Keratinocyte (primary cell): ENCODE data around the gene PLAAT4. TPM values are rescaled to one million over a fixed set of nuclear protein-coding genes. Genes with fewer than 3 reads are reported as not detected.

Experiments
- DNase-seq: peaks from one replicate; pipeline ENCODE4 v3.0.0-alpha.2; 2011; ENCODE audit warnings: low read depth, missing footprints, low spot score
- FAIRE-seq: peaks from 2 replicates; lab custom pipeline; 2011; peaks lifted over from hg19 to GRCh38; lab: Jason Lieb, UNC
- H2AFZ ChIP-seq: 2 replicates; pipeline ENCODE4 v1.6.0; 2012; ENCODE audit warnings: low read length, control low read depth, inconsistent platforms; ENCODE audit not compliant: control insufficient read depth
- H3K27ac ChIP-seq: 2 replicates; pipeline ENCODE4 v1.5.1; 2011; ENCODE audit warnings: low read length; ENCODE audit not compliant: control insufficient read depth, insufficient read depth
- H3K27me3 ChIP-seq: 3 replicates; pipeline ENCODE4 v1.6.0; 2011; ENCODE audit warnings: low read length; ENCODE audit not compliant: control insufficient read depth, insufficient read depth; ENCODE audit errors: extremely low read depth
- H3K36me3 ChIP-seq, 2 experiments: 2 replicates in 1 of 2; 3 replicates in 1 of 2; pipeline ENCODE4 v1.5.1; 2011; ENCODE audit warnings: low read length in 2 of 2, mild to moderate bottlenecking in 1 of 2; ENCODE audit not compliant: control insufficient read depth in 2 of 2, insufficient read depth in 2 of 2; ENCODE audit errors: extremely low read depth in 1 of 2
- H3K4me1 ChIP-seq: 3 replicates; pipeline ENCODE4 v1.5.1; 2011; ENCODE audit warnings: low read length; ENCODE audit not compliant: control insufficient read depth, insufficient read depth; ENCODE audit errors: extremely low read depth
- H3K4me2 ChIP-seq: 3 replicates; pipeline ENCODE4 v1.6.0; 2011; ENCODE audit warnings: low read depth, low read length; ENCODE audit not compliant: control insufficient read depth, insufficient read depth; ENCODE audit errors: extremely low read depth
- H3K4me3 ChIP-seq, 3 experiments: fragments of 200-600 bp in 1 of 3; sonication (generic) in 1 of 3; 2 replicates in 2 of 3; 3 replicates in 1 of 3; pipeline ENCODE4 v1.5.1; 2011 to 2016; ENCODE audit warnings: low read length in 3 of 3, mild to moderate bottlenecking in 3 of 3, control low read depth in 2 of 3, inconsistent platforms in 1 of 3, low read depth in 1 of 3, mixed read lengths in 1 of 3, mixed run types in 1 of 3, moderate library complexity in 1 of 3; ENCODE audit not compliant: control insufficient read depth in 2 of 3, insufficient read depth in 2 of 3; ENCODE audit errors: extremely low read depth in 1 of 3
- H3K79me2 ChIP-seq: 2 replicates; pipeline ENCODE4 v1.6.0; 2012; ENCODE audit warnings: low read length; ENCODE audit not compliant: control insufficient read depth, insufficient read depth
- H3K9ac ChIP-seq: 3 replicates; pipeline ENCODE4 v1.6.0; 2011; ENCODE audit warnings: low read length; ENCODE audit not compliant: control insufficient read depth, insufficient read depth; ENCODE audit errors: extremely low read depth
- H3K9me1 ChIP-seq: 3 replicates; pipeline ENCODE4 v1.6.0; 2011; ENCODE audit warnings: low read length; ENCODE audit not compliant: control insufficient read depth, insufficient read depth; ENCODE audit errors: extremely low read depth
- H3K9me3 ChIP-seq: 2 replicates; pipeline ENCODE4 v1.5.1; 2012; ENCODE audit warnings: low read depth, low read length; ENCODE audit not compliant: control insufficient read depth
- H4K20me1 ChIP-seq: 3 replicates; pipeline ENCODE4 v1.6.0; 2011; ENCODE audit warnings: low read length; ENCODE audit not compliant: control insufficient read depth, insufficient read depth; ENCODE audit errors: extremely low read depth
- CTCF ChIP-seq, 3 experiments: IDR thresholded peaks in 1 of 3; conservative IDR thresholded peaks in 1 of 3; optimal IDR thresholded peaks in 1 of 3; 2 replicates in 2 of 3; 3 replicates in 1 of 3; pipeline versions ENCODE3 to v1.5.1; 2011; ENCODE audit warnings: low read length in 3 of 3, mild to moderate bottlenecking in 3 of 3, moderate library complexity in 2 of 3, control low read depth in 1 of 3, inconsistent platforms in 1 of 3; ENCODE audit not compliant: insufficient read depth in 2 of 3; ENCODE audit errors: extremely low read depth in 1 of 3
- EZH2 ChIP-seq: IDR thresholded peaks from one replicate; pipeline ENCODE4 v1.6.1; 2012; ENCODE audit warnings: inconsistent platforms, mild to moderate bottlenecking, low read length, moderate library complexity
- dilution Hi-C: fragments of 300-500 bp; cut with MboI; formaldehyde crosslinking; loops from one replicate; pipeline ENCODE4 v1.7.0; 2020; ENCODE audit warnings: low sequenced_read_pairs; ENCODE audit not compliant: extremely low pct_ligation_motif_present
- polyA plus RNA-seq, 5 experiments: library from polyadenylated mRNA; depleted of rRNA in 3 of 5; stranded (reverse) in 3 of 5; stranded (forward) in 1 of 5; unstranded in 1 of 5; fragments of >200 nt; gene quantifications; 1 replicate in 1 of 5; 2 replicates in 3 of 5; 3 replicates in 1 of 5; pipeline versions ENCODE4 v1.2.1 to v1.2.3, GENCODE V29; 2011 to 2012; ENCODE audit warnings: missing spikeins in 2 of 5, low read depth in 1 of 5, low replicate concordance in 1 of 5

Gene PLAAT4
- polyA plus RNA-seq, 1 donor (not counting 4 experiments of a cell fraction or from before 2014, with no cell fraction given), result 2.0 TPM

- Histone ChIP-seq H3K27ac (no peak overlapping the region), H3K9ac (no peak overlapping the region), H3K4me3 (no peak overlapping the region), H3K36me3 (no peaks in the 10 kb centered on the region), H3K4me1 (no peaks in the 10 kb centered on the region), H3K27me3 (no peaks in the 10 kb centered on the region), H3K79me2 (no peaks in the 10 kb centered on the region), H3K4me2 (no peak overlapping the region), H2AFZ (no peak overlapping the region), H4K20me1 (no peaks in the 10 kb centered on the region), H3K9me1 (no peaks in the 10 kb centered on the region), H3K9me3 (peaks cover 2% of the 10 kb centered on the region)
- no peak for FAIRE-seq
- TF ChIP-seq EZH2 (no peak), CTCF (optimal IDR thresholded peaks at IDR 0.05 in 1 of 3, IDR thresholded peaks at IDR 0.05 in 1 of 3, conservative IDR thresholded peaks at IDR 0.05 in 1 of 3; ENCODE audit: extremely low read depth in 1 of 3, insufficient read depth in 2 of 3, low read length in 3 of 3) (no peak)
- dilution Hi-C loops, result no loop called here
- no peak for DNase-seq
These were observed 31.5 kb upstream of the PLAAT4 start for GRCh38 chr11:63504933-63505586.

- FAIRE-seq (no peak), DNase-seq (no peak)
- dilution Hi-C loops, result no loop called here
- TF ChIP-seq CTCF (optimal IDR thresholded peaks at IDR 0.05 in 1 of 3, IDR thresholded peaks at IDR 0.05 in 1 of 3, conservative IDR thresholded peaks at IDR 0.05 in 1 of 3; ENCODE audit: extremely low read depth in 1 of 3, insufficient read depth in 2 of 3, low read length in 3 of 3) (no peak), EZH2 (no peak)
- Histone ChIP-seq H3K4me2 (no peak within 1 kb of the TSS), H3K79me2 (no peaks in the 10 kb centered on the region), H3K9me1 (no peaks in the 10 kb centered on the region), H3K36me3 (no peaks in the 10 kb centered on the region), H3K27me3 (no peaks in the 10 kb centered on the region), H2AFZ (no peak within 1 kb of the TSS), H3K27ac (no peak within 1 kb of the TSS), H3K9ac (no peak within 1 kb of the TSS), H3K4me1 (no peaks in the 10 kb centered on the region), H4K20me1 (no peaks in the 10 kb centered on the region), H3K9me3 (no peaks in the 10 kb centered on the region), H3K4me3 (no peak within 1 kb of the TSS)
These were observed 30.6 kb upstream of the PLAAT4 start, which contains the start of gene LGALS12 for GRCh38 chr11:63505857-63506528. TSS of gene LGALS12 (plus strand) at chr11:63506084. CDS start at chr11:63506459, 375 bp downstream.
